ENCODE results near the gene TRIM69. TPM values are rescaled to one million over a fixed set of nuclear protein-coding genes. Genes with fewer than 3 reads are reported as not detected.

The TRIM69 gene
- total RNA-seq, 1 donor from 2014 or later = 37.2 TPM

GRCh38 chr15:44801797-44802196, 65.5 kb downstream of the TRIM69 start:
- Histone ChIP-seq H3K27me3 (ENCODE audit: insufficient read depth, low read length) (peaks cover 15% of the 10 kb centered on the region), H2AFZ (ENCODE audit: low read depth, low read length) (no peak overlapping the region), H3K4me3 (ENCODE audit: insufficient read depth, low read depth, low read length) (no peak overlapping the region), H3K9me3 (ENCODE audit: insufficient read depth, low read depth, low read length) (peaks cover 2% of the 10 kb centered on the region), H3K9ac (ENCODE audit: low read length) (no peak overlapping the region), H3K27ac (ENCODE audit: low read depth, low read length) (no peak overlapping the region), H3K79me2 (ENCODE audit: insufficient read depth, low read length) (no peaks in the 10 kb centered on the region), H4K20me1 (ENCODE audit: insufficient read depth, low read length) (no peaks in the 10 kb centered on the region), H3K4me2 (ENCODE audit: low read length) (no peak overlapping the region), H3K4me1 (ENCODE audit: insufficient read depth, low read length) (no peaks in the 10 kb centered on the region), H3K36me3 (ENCODE audit: insufficient read depth, low read length) (no peaks in the 10 kb centered on the region)
- H3K4me3 Mint-ChIP-seq (ENCODE audit: unreplicated experiment) = no peak overlapping the region
- TF ChIP-seq EZH2 (IDR thresholded peaks at IDR 0.05; ENCODE audit: insufficient read depth, low read length) = no peak
- TF ChIP-seq CTCF (IDR thresholded peaks at IDR 0.05; ENCODE audit: insufficient read depth, low read depth, low read length) = no peak
- H3K36me3 Mint-ChIP-seq (ENCODE audit: low read depth, unreplicated experiment) = no peaks in the 10 kb centered on the region
- peaks cover 11% of the 10 kb centered on the region for H3K27me3 Mint-ChIP-seq (ENCODE audit: low read depth, unreplicated experiment)
- FAIRE-seq (no peak), DNase-seq (ENCODE audit: low read depth) (no peak)
- no peak overlapping the region for H3K27ac Mint-ChIP-seq (ENCODE audit: unreplicated experiment)
- no peaks in the 10 kb centered on the region for H3K4me1 Mint-ChIP-seq (ENCODE audit: low read depth, unreplicated experiment)
- no peaks in the 10 kb centered on the region for H3K9me3 Mint-ChIP-seq (ENCODE audit: unreplicated experiment)

DNA sequence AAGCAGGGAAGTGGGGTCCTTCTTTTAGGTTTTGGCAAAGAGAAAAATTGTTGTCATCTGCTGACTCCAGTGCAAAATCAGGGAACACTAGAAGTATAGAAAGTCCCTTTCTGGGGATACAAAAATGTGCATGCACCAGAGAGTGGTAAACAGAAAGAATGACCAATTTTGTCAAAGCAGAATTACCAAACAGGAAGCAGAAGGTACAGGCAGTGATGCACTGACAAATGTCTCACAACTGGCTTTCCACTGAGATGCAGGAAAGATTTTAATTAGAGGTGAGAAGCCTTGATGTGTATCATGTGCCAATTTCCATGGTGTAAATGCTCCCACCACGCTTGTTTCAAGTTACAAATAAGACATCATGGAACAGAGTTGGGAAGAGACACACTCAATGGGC, 66.0 kb downstream of the TRIM69 start:
- no peaks in the 10 kb centered on the region for H3K4me1 ChIP-seq (ENCODE audit: insufficient read depth, low read length)
- no peaks in the 10 kb centered on the region for H4K20me1 ChIP-seq (ENCODE audit: insufficient read depth, low read length)
- H3K4me3 Mint-ChIP-seq (ENCODE audit: unreplicated experiment) = no peak overlapping the region
- H3K4me2 ChIP-seq (ENCODE audit: low read length) = no peak overlapping the region
- no peak overlapping the region for H3K9ac ChIP-seq (ENCODE audit: low read length)
- no peak overlapping the region for H3K27ac ChIP-seq (ENCODE audit: low read depth, low read length)
- no peak overlapping the region for H3K4me3 ChIP-seq (ENCODE audit: insufficient read depth, low read depth, low read length)
- H3K9me3 ChIP-seq (ENCODE audit: insufficient read depth, low read depth, low read length) = peaks cover 2% of the 10 kb centered on the region
- no peaks in the 10 kb centered on the region for H3K36me3 ChIP-seq (ENCODE audit: insufficient read depth, low read length)
- TF ChIP-seq EZH2 (IDR thresholded peaks at IDR 0.05; ENCODE audit: insufficient read depth, low read length) (no peak), CTCF (IDR thresholded peaks at IDR 0.05; ENCODE audit: insufficient read depth, low read depth, low read length) (no peak)
- no peaks in the 10 kb centered on the region for H3K79me2 ChIP-seq (ENCODE audit: insufficient read depth, low read length)
- H2AFZ ChIP-seq (ENCODE audit: low read depth, low read length) = no peak overlapping the region
- H3K27me3 ChIP-seq (ENCODE audit: insufficient read depth, low read length) = peaks cover 15% of the 10 kb centered on the region
- no peak for DNase-seq (ENCODE audit: low read depth)
- no peak for FAIRE-seq
- H3K9me3 Mint-ChIP-seq (ENCODE audit: unreplicated experiment) = no peaks in the 10 kb centered on the region
- no peaks in the 10 kb centered on the region for H3K36me3 Mint-ChIP-seq (ENCODE audit: low read depth, unreplicated experiment)
- H3K27me3 Mint-ChIP-seq (ENCODE audit: low read depth, unreplicated experiment) = peaks cover 11% of the 10 kb centered on the region
- H3K4me1 Mint-ChIP-seq (ENCODE audit: low read depth, unreplicated experiment) = no peaks in the 10 kb centered on the region
- H3K27ac Mint-ChIP-seq (ENCODE audit: unreplicated experiment) = no peak overlapping the region

DNA sequence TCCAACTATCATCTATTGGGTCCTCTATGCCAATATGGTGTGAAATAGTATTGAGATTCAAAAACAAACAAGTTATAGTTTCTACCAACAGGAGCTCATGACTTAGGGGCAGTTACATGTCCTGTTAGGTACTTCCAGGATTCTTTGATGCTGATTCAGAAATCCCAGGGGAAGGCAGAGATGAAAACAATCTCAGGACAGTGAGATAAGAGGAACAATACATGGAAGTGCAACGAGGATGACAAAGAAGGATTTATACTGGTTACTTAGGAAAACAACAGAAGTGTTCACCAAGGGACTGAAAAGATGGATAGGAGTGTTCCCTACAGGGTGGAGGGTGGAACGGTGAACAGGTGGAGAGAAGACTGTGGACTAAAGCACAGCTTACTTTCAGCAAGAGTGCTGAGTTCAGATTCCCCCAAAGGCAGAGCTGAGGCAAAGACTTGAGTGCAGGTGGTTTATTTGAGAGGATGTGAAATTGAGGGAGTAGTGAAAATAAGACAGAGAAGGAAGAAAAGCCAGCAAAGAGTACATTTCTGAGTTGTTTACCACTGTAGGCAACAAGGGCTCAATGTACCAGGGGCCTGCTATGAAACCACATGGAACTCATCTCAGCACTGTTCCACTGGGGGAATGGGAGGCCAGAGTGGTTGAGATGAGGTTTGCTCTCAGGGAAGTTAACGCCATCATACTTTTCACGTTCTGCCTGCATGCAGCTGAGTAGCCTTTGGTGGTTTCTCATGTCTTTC, 68.1 kb downstream of the TRIM69 start:
- DNase-seq (ENCODE audit: low read depth) (no peak), FAIRE-seq (no peak)
- H3K4me3 ChIP-seq (ENCODE audit: insufficient read depth, low read depth, low read length) = no peak overlapping the region
- peaks cover 2% of the 10 kb centered on the region for H3K9me3 ChIP-seq (ENCODE audit: insufficient read depth, low read depth, low read length)
- Mint-ChIP-seq H3K27me3 (ENCODE audit: low read depth, unreplicated experiment) (peaks cover 13% of the 10 kb centered on the region), H3K36me3 (ENCODE audit: low read depth, unreplicated experiment) (no peaks in the 10 kb centered on the region), H3K4me1 (ENCODE audit: low read depth, unreplicated experiment) (no peaks in the 10 kb centered on the region), H3K4me3 (ENCODE audit: unreplicated experiment) (no peak overlapping the region), H3K27ac (ENCODE audit: unreplicated experiment) (no peak overlapping the region), H3K9me3 (ENCODE audit: unreplicated experiment) (no peaks in the 10 kb centered on the region)
- no peak overlapping the region for H3K27ac ChIP-seq (ENCODE audit: low read depth, low read length)
- H4K20me1 ChIP-seq (ENCODE audit: insufficient read depth, low read length) = no peaks in the 10 kb centered on the region
- peaks cover 17% of the 10 kb centered on the region for H3K27me3 ChIP-seq (ENCODE audit: insufficient read depth, low read length)
- H3K79me2 ChIP-seq (ENCODE audit: insufficient read depth, low read length) = no peaks in the 10 kb centered on the region
- no peak overlapping the region for H3K4me2 ChIP-seq (ENCODE audit: low read length)
- no peaks in the 10 kb centered on the region for H3K36me3 ChIP-seq (ENCODE audit: insufficient read depth, low read length)
- H3K9ac ChIP-seq (ENCODE audit: low read length) = no peak overlapping the region
- no peaks in the 10 kb centered on the region for H3K4me1 ChIP-seq (ENCODE audit: insufficient read depth, low read length)
- TF ChIP-seq CTCF (IDR thresholded peaks at IDR 0.05; ENCODE audit: insufficient read depth, low read depth, low read length) (no peak), EZH2 (IDR thresholded peaks at IDR 0.05; ENCODE audit: insufficient read depth, low read length) (no peak)
- no peak overlapping the region for H2AFZ ChIP-seq (ENCODE audit: low read depth, low read length)

All from astrocyte (in vitro differentiated cells and primary cell).